ENCODE data around the gene PDZD7.

PDZD7 gene

DNA sequence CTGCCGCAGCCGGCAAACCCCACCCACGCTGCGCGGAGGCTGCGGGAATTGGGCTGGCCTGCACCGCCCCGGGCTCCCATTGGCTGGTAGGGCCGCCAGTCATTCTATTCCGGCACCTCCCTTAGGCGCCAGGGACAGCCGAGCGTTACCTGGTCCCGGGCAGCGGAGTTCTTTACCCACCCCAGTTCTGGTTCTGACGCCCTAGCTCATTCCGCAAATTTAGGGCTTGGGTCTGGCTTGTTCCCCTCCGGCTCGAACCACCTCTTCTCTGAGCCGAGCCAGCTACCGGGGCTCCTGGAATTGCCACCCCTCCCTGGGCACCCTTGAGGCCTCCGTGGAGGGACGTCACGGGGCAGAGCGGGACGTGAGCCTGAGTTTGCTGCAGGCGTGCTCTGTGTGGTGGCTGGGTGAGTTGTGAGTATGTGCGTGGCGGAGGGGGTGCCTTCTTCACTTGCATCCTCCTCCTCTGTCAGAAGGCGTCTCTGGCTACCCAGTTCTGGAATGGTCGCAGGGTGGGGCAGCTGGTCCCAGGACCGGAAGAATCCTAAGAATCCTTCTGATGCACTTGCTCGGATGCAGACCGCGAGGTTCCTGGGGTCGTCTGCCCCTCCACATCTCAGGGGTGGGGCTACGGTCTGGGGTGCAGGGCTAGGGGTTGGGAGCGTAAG, at the start of gene PDZD7, which contains the start of gene SFXN3:
Gene PDZD7, minus strand, starts transcription at position 2 of the 668 bp plus-strand sequence. CDS start 910 bp downstream, outside the sequence.
Gene SFXN3, plus strand, starts transcription at position 107 of the 668 bp plus-strand sequence. CDS start 3,461 bp downstream, outside the sequence.
- peak; percentile 95 for DNase-seq

GRCh38 chr10:101079874-101080273, 48.9 kb upstream of the PDZD7 start:
- DNase-seq = no peak

DNA sequence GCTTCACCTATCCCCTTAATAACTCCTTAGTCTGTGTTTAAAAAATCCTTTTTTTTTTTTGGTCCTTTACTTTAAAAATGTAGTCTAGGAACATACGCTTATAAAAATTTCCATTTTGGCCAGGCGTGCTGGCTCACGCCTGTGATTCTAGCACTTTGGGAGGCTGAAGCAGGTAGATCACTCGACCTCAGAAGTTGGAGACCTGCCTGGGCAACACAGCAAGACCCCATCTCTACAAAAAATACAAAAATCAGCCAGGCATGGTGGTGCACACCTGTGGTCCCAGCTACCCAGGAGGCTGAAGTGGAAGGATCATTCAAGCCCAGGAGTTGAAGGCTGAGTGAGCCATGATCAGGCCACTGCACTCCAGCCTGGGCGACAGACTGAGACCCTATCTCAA, 45.7 kb upstream of the PDZD7 start:
- DNase-seq = no peak

DNA sequence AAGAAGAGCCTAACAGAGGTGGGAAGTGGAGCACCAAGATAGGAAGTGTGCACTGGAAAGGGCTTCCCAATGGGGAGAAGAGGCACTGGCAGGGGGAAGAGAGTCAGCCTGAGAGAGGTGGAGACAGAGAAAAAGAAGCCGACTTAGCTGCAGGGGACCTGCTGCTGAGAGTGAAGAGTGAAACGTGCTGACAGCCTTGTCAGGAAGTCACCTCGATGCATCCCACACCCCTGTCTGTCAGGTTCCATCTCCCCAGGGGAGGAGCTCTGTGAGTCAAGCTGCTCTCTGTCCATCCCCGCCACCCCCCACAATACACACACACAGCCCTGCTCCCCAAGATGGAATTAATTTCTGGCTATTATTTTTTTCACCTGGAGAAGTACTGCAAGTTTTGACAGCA, 44.8 kb upstream of the PDZD7 start:
- DNase-seq = no peak

DNA sequence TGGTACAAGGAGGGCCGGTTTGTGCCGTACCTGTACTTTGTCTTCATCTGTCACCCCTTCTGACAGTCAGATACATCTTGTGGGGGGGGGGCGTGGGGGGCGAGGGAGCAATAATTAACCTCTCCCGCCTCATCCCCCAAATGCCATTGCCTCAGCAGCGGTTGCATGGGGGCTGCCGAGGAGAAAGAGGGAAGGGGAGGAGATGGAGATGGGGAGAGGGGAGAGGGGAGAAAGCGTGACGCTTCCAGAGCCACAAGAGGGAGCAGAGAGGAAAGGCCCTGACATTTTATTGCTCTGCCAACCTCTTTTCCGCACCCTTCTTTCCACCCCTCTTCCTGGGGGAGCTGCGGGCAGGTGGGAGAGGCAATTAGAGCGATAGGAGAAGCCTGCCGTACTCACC, 42.7 kb upstream of the PDZD7 start:
- DNase-seq = no peak

DNA sequence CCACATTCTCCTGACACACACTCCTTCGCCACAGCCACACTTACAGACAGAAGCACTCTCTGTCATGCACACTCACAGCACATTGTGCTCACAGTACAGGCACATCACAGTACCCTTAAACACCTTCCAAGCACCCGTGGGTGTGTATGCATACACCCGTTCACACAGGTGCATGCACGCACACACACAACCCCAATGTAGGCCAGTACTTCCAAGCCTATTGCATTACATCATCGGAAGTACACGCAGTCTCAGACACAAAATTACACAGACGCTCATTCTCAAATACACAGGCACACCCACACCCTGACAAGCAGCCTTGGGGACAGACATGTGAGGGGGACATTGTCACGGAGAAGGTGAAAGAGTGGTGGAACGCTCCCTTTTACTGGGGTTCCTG, 42.0 kb upstream of the PDZD7 start:
- no peak for DNase-seq

DNA sequence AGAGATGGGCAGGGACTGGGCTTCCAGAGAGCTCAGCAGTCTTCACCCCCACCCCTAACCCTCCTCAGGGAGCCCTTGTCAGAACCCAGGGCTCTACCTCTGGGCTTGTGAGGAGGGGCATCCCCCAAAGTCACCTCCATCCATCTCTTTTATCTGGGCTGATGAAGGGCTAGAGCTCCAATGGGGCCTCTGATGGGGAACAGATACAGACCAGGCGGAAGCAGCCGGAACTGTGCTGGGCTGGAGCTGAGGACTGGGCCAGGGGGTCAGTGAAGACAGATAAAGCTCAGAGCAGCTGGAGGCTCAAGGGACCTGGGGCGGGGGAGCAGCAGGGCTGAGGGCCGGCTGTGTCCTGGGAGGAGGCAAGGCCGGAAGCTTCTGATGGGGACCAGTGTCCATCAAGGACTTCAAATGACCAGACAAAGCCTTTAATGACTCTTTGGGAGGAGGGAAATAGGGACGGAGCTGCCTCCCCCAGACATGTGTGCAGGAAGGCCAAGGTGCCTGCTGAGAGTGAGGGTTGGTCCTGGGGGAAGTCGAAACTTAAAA, 41.0 kb upstream of the PDZD7 start:
- no peak for DNase-seq

DNA sequence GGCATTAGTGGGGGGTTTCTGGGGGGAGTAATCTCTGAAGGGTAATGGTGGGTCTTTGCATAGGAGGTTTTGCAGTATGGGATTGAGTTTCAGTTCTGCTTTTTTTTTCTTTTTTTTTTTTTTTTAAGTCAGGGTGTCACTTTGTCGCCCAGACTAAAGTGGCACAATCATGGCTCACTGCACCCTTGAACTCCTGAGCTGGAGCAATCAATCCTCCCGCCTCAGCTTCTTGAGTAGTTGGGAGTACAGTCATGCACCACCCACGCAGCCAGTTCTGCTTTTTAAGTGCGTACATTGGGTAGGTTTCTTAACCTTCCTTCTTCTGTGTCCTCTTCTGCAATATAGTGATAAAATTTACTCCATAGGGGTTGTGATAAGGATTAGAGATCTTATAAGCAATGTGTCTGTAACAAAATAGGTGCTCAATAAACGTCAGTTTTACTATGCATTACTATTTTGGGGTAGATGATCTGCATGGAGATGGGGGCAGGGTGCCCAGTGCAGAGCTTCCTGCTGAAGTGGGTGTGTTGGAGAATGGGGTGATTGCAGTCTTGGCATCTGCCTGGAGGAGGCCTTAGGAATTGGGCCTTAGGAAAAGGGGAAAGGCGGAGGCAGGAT, 40.4 kb upstream of the PDZD7 start:
- no peak for DNase-seq

- DNase-seq = no peak
These were observed 39.2 kb upstream of the PDZD7 start for GRCh38 chr10:101070098-101070497.

DNA sequence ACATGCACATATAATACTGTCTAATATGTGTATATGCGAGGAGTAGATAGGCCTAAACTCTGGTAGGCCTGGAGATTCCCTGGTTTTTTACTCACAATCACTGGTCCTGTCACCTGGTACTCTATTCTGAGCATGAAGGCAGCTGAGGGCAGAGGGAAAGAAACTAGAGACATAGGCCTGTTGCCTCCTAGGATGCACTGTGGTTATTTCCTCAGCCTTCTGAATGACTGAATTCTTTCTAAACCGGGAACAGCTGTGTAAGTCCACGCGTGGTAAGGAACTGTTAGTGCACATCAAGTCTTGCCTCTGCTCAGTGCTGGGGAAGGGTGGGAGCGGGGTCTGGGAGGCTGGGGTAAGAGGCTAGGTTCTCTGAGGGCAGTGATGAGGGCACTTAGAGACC, 38.5 kb upstream of the PDZD7 start:
- no peak for DNase-seq

- peak; percentile 67 for DNase-seq
These were observed 36.6 kb upstream of the PDZD7 start for GRCh38 chr10:101067356-101068083.

DNA sequence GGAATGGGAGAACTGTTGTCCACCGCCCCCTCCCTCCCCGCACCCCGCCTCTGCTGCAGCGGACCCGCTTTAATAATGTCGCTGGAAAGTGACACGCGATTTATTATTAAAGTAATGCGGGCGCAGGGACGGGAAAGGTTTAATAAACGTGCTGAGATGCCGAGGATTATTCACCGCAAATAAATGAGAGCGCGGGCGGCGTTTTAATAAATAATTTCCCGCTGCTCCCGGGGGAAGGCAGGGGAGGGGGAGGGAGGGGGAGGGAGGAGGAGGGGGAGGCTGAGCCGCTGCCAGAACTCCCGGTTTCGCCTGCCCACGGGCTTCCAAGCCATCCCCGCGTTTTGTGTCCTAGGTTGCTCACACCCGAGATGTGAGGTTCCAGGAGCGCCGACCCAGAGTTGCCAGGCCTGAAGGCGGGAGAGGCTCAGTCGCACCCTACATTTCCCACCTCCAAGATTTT, 36.0 kb upstream of the PDZD7 start:
- no peak for DNase-seq

GRCh38 chr10:101066146-101066895, 35.4 kb upstream of the PDZD7 start:
- DNase-seq = peak; percentile 18

- DNase-seq = no peak
These were observed 34.7 kb upstream of the PDZD7 start for GRCh38 chr10:101065481-101066145.

GRCh38 chr10:101064415-101065030, 33.6 kb upstream of the PDZD7 start:
- no peak for DNase-seq

GRCh38 chr10:101063548-101064414, 32.9 kb upstream of the PDZD7 start:
- no peak for DNase-seq

DNA sequence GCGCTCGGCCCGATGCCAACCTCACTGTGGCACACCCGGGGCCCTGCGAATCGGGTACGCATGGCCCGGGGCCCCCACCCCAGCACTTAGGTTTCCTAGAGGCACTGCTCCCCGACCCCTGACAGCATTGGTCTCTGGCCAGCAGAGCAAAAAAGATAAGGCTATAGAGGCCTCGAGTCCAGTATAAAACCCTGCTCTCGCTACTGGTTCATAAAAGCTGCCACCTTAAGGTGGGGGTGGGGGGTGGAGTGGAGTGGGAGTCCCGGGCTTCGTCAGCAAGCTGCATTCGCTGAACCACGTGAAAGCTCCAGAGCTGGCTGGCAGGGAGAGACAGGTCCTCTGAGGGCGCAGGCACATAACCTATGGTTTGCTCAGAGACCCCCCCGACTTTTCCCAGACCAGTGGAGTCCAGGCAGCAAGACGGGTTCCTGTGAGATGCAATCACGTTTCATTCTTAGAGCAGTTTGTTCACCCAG, 32.2 kb upstream of the PDZD7 start:
- DNase-seq = no peak

- DNase-seq = peak; percentile 57
These were observed 31.5 kb upstream of the PDZD7 start for GRCh38 chr10:101062232-101063049.

GRCh38 chr10:101061624-101062231, 30.8 kb upstream of the PDZD7 start, which contains the start of gene KAZALD1:
Gene KAZALD1, plus strand, starts transcription at chr10:101061989. Its CDS starts 604 bp downstream, at chr10:101062593.
- no peak for DNase-seq

Data from stimulated activated naive CD4-positive, alpha-beta T cell treated with Interleukin-2 at 50 U/mL for 16 hours (primary cell).